ENCODE results near the gene BMP8B.

Gene BMP8B

DNA sequence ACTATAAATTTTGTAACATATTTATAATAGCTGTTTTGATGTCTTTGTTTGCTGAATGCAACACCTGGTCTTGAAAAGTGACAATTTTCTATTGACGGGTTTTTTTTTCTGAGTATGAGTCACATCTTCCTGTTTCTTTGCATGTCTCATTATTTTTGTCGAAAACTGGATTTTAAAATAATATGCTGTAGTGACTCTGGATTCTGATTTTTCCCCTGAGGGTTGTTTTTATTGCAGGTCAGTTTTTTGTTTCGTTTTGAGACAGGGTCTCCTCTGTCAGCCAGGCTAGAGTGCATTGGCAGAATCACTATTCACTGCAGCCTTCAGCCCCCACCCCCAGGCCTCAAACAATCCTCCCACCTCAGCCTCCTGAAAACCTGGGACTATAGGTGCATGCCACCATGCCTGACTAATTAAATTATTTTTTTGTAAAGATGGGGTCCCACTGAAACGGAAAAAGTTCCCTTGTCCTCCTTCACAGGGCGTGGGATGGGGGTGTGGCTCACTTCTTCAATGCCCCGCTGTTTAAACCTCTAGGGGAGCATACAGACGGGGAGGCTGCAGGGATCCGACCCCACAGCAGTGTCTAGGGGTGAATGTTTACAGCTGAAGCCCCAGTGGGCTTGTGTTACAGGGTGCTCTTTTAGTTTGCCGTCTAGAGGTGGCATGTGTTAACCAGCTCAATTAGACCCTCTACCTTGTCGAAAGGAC lies 61.3 kb downstream of the BMP8B start:
- no peaks in the 10 kb centered on the region for H3K36me3 ChIP-seq (replicated peaks)
- in situ Hi-C loops (cut with MboI; ENCODE audit: low sequenced_read_pairs), result loop anchor here (10.0 kb wide), 1 partner anchor 123 kb away; no protein-coding TSS in a partner anchor
- H3K4me1 ChIP-seq, result no peaks in the 10 kb centered on the region
- H3K27me3 ChIP-seq (ENCODE audit: low read depth), result peaks cover 72% of the 10 kb centered on the region
- no peak for DNase-seq (ENCODE audit: low spot score in 2 of 2)
- H3K4me3 ChIP-seq, result no peak overlapping the region
- H3K9me3 ChIP-seq, result no peaks in the 10 kb centered on the region

DNA sequence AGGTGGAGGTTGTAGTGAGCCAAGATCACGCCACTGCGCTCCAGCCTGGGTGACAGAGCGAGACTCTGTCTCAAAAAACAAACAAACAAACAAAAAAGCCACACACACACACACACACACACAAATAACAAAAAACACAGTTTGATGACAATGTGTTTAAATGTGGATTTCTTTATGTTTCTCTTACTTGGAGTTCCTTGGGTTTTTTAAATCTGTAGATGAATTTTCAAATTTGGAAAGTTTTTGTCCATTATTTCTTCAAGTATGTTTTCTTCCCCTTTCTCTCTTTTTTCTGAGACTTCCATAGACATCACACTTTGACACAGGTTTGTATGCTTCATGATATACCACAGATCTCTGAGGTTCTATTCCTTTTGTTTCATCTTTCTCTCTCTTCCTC lies 62.1 kb downstream of the BMP8B start:
- no peak overlapping the region for H3K4me3 ChIP-seq
- DNase-seq (ENCODE audit: low spot score in 2 of 2), result no peak
- peaks cover 77% of the 10 kb centered on the region for H3K27me3 ChIP-seq (ENCODE audit: low read depth)
- no peaks in the 10 kb centered on the region for H3K9me3 ChIP-seq
- no peaks in the 10 kb centered on the region for H3K36me3 ChIP-seq (replicated peaks)
- no peaks in the 10 kb centered on the region for H3K4me1 ChIP-seq
- in situ Hi-C loops (cut with MboI; ENCODE audit: low sequenced_read_pairs), result loop anchor here (10.0 kb wide), 1 partner anchor 122 kb away; no protein-coding TSS in a partner anchor

DNA sequence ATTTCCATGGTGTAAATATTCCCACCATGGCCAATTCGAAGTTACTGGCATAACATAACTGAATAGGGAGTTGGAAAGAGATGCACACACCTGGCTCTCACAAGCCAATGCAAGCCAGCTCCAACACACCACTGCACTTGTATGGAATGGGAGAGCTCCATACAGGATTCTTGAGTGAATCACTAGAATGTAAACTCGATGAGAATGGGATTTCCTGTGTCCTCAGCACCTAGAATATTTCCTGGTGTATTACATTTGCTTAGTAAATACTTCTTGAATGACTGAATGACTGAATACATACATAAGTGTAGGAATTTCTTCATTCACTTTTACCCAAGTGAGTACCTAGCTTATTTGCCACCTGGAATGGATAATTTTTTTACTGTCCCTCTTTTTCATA lies 66.2 kb downstream of the BMP8B start:
- Histone ChIP-seq H3K36me3 (replicated peaks) (no peaks in the 10 kb centered on the region), H3K4me1 (no peaks in the 10 kb centered on the region), H3K9me3 (no peaks in the 10 kb centered on the region), H3K27me3 (ENCODE audit: low read depth) (peaks cover 50% of the 10 kb centered on the region), H3K4me3 (no peak overlapping the region)
- in situ Hi-C loops (cut with MboI; ENCODE audit: low sequenced_read_pairs), result loop anchor here (10.0 kb wide), 1 partner anchor 118 kb away; no protein-coding TSS in a partner anchor
- no peak for DNase-seq (ENCODE audit: low spot score in 2 of 2)

DNA sequence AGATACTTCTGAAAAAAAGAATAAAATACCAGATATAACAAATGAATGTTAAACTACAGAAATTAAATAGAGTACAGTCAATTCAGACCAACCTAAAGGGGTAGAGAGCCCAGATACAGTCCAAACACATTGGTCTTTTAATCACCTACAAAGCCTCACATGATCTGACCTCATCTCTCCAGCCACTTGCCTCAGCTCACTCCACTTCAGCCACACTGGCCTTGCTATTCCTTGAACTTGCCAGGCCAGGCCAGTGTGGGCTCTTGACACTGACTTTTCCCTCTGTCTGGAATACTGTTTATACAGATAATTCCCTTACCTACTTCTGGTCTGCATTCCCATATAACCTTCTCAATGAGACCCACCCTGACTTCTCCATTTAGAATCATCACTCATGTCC lies 67.0 kb downstream of the BMP8B start:
- in situ Hi-C loops (cut with MboI; ENCODE audit: low sequenced_read_pairs), result loop anchor here (10.0 kb wide), 1 partner anchor 117 kb away; no protein-coding TSS in a partner anchor
- H3K4me3 ChIP-seq, result no peak overlapping the region
- peaks cover 50% of the 10 kb centered on the region for H3K27me3 ChIP-seq (ENCODE audit: low read depth)
- H3K4me1 ChIP-seq, result no peaks in the 10 kb centered on the region
- H3K36me3 ChIP-seq (replicated peaks), result no peaks in the 10 kb centered on the region
- no peak for DNase-seq (ENCODE audit: low spot score in 2 of 2)
- no peaks in the 10 kb centered on the region for H3K9me3 ChIP-seq

DNA sequence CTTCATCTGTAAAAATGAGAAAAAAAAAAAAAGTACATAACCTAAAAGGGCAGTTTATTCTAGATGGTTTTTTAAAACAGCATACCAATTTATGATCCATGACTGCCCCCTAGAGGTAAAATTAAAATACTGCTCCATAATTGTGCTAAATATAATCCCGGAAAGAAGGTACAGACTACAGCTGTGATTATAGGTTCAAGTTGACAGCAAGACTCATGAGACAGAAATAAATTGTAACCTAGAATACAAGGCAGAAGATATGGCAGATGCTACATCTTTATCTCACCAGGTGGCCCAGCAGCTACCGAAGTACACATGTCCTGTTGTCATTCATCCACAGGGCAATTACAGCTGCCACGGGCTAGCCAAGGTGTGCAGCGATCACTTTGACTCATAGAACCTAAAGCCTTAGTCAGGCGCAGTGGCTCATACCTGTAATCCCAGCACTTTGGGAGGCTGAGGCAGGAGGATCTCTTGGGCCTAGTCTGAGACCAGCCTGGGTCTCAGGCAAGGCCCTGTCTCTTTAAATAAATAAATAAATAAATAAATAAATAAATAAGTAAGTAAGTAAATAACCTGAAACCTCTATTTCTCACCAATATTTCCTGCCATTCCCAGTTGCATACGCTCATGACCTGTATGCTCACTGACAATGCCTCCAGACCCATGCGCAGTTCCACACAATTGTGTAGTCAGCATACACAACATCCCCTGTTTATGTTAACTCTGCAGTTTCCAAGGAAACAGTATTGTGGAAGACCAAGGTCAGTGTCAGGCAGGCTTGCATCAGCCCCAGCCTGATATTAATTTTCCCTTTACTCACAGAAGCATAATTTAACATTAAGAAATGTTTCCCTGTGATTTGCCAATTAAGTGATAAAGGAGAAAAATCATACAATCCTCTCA lies 68.3 kb downstream of the BMP8B start:
- Histone ChIP-seq H3K9me3 (no peaks in the 10 kb centered on the region), H3K4me1 (no peaks in the 10 kb centered on the region), H3K36me3 (replicated peaks) (no peaks in the 10 kb centered on the region), H3K4me3 (no peak overlapping the region), H3K27me3 (ENCODE audit: low read depth) (peaks cover 45% of the 10 kb centered on the region)
- in situ Hi-C loops (cut with MboI; ENCODE audit: low sequenced_read_pairs), result loop anchor here (10.0 kb wide), 1 partner anchor 116 kb away; no protein-coding TSS in a partner anchor
- peak in 1 of 2 experiments; percentile 73 for DNase-seq (ENCODE audit: low spot score in 2 of 2)

DNA sequence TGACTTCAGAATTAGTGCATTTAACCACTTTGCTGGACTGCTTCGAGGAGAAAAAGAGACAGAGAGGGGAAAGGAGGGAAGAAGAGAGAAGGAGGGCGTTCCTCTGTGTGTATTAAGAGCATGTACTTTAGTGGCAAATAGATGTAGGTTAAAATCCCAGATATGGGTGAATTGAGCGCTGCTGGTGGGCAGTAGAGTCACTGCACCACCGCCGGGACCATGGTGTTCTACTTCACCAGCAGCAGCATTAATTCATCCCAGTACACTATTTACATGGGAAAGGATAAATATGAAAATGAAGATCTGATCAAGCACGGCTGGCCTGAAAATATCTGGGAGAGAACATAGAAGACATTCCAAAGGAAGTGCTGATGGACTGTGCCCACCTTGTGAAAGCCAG lies 70.9 kb downstream of the BMP8B start:
- H3K27me3 ChIP-seq (ENCODE audit: low read depth), result peaks cover 35% of the 10 kb centered on the region

DNA sequence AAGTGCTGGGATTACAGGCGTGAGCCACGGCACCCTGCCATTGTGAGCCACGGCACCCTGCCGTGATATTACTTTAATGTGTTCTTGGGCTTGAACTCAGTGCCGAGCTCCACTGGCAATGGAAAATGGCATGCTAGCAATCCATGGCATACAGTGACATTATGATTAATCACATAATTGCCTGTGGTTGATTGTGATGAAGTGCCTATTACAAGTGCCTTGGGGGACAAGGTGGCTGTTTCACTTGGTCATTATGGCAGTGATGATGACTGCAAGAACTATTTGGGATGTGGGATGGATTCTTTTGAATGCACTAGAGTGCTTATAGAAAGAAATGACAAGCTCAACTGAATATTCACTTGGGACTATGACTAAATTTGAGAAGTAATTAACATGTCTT lies 75.1 kb downstream of the BMP8B start:
- Histone ChIP-seq H3K4me1 (peaks cover 22% of the 10 kb centered on the region), H3K9me3 (no peaks in the 10 kb centered on the region), H3K4me3 (no peak overlapping the region), H3K36me3 (replicated peaks) (no peaks in the 10 kb centered on the region), H3K27me3 (ENCODE audit: low read depth) (peaks cover 29% of the 10 kb centered on the region)
- in situ Hi-C loops (cut with MboI; ENCODE audit: low sequenced_read_pairs), result no loop called here
- DNase-seq (ENCODE audit: low spot score in 2 of 2), result no peak

More for the DNA sequence above, 70.9 kb downstream of the BMP8B start:
- Histone ChIP-seq H3K4me3 (no peak overlapping the region), H3K36me3 (replicated peaks) (no peaks in the 10 kb centered on the region), H3K4me1 (no peaks in the 10 kb centered on the region; the same call in 1 of the 2 replicates), H3K9me3 (no peaks in the 10 kb centered on the region)
- no peak for DNase-seq (ENCODE audit: low spot score in 2 of 2)
- in situ Hi-C loops (cut with MboI; ENCODE audit: low sequenced_read_pairs), result no loop called here

DNA sequence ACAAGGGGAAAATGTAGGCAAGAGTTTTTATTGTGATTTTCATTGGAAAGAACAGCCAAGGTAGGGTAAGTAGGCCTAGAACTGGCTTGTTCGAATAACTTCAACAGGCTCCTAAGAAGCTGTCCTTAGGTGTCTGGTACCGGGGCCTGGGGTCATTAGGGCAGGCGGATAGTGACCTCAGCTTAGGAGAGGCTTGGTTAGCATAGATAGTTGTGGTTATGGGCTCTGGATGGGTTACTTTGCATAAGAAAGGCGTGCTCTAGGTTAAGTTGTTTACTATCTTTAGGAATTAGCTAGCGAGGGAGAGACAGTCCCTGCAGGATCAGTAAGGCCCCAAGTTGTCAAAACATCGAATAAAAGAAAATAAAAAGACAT lies 76.7 kb downstream of the BMP8B start:
- Histone ChIP-seq H3K4me3 (no peak overlapping the region), H3K36me3 (replicated peaks) (no peaks in the 10 kb centered on the region), H3K4me1 (peaks cover 22% of the 10 kb centered on the region), H3K27me3 (ENCODE audit: low read depth) (peaks cover 15% of the 10 kb centered on the region), H3K9me3 (no peaks in the 10 kb centered on the region)
- in situ Hi-C loops (cut with MboI; ENCODE audit: low sequenced_read_pairs), result no loop called here
- peak; percentile 42 to 52 for DNase-seq (ENCODE audit: low spot score in 2 of 2)

DNA sequence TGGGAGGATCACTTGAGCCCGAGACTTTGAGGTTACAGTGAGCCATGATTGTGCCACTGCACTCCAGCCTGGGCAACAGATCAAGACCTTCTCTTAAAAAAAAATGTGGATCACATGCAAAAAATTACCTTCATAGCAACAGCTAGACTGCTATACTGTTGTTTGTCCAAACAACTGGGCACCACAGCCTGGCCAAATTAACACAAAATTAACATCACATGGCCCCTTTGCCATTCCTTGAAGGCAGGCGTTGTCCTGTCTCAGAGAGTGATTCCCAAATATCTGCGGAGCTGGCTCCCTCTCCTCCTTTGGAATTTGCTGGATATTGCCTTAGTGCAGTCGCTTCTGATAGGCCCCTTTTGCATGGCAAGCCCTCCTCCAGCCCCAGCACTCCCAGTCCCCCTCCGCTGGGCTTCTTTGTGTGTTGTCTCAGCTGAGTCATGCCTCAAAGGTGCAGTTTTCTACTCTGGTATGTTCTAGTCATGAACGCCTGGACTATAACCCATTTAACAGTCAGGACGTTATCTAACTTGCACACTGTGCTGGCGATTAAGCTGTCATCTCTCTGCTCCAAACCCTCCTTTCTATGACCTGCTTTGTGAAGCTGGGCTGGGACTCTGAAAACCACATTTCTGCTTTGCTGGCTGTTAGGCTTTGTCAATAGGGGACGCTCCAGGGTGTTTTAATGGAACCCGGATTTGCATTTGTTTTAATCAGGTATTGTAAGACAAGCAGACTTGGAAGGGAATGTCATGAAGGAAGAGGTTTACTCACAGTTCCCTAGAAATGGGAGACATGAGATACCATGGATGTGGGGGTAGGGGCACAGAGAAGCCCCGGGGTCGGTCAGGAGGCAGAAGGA lies 77.3 kb downstream of the BMP8B start:
- DNase-seq (ENCODE audit: low spot score in 2 of 2), result peak; percentile 16 to 44
- no peaks in the 10 kb centered on the region for H3K9me3 ChIP-seq
- peaks cover 9% of the 10 kb centered on the region for H3K27me3 ChIP-seq (ENCODE audit: low read depth)
- no peak overlapping the region for H3K4me3 ChIP-seq
- in situ Hi-C loops (cut with MboI; ENCODE audit: low sequenced_read_pairs), result no loop called here
- peaks cover 22% of the 10 kb centered on the region for H3K4me1 ChIP-seq
- H3K36me3 ChIP-seq (replicated peaks), result no peaks in the 10 kb centered on the region

DNA sequence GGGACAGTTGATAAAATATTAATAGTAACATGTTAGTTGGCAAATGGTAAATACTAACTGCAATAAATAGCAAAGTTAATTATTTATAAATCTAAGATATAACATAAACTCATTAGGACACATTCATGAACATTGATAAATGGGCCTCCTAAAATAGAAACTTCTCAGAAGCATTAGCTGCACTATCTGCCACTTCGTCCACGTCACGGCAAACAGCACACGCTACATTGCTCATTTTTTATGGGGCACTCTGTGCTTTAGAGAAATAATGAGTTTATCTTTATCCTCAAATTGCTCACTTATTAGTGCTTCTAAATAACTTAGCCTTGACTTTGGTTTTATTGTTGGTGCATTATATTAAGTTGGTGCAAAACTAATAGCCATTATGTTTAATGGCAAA lies 81.2 kb downstream of the BMP8B start:
- no peaks in the 10 kb centered on the region for H3K9me3 ChIP-seq
- H3K4me3 ChIP-seq, result no peak overlapping the region
- H3K36me3 ChIP-seq (replicated peaks), result no peaks in the 10 kb centered on the region
- no peak for DNase-seq (ENCODE audit: low spot score in 2 of 2)
- no peaks in the 10 kb centered on the region for H3K27me3 ChIP-seq (ENCODE audit: low read depth)
- H3K4me1 ChIP-seq, result peaks cover 20% of the 10 kb centered on the region
- in situ Hi-C loops (cut with MboI; ENCODE audit: low sequenced_read_pairs), result no loop called here
